HG02678 (cell line): ENCODE data around the gene C1orf141.
"Not testable (repeated sequence)": the region's sequence is repeated elsewhere in the genome, so short reads cannot be mapped to it uniquely, and the experiment has no call there.

ENCODE experiments used
- ATAC-seq: cut with Tn5 transposase; IDR thresholded peaks from one replicate; pipeline ENCODE4 v1.9.1; 2021; ENCODE audit warnings: mild to moderate bottlenecking, moderate library complexity; ENCODE audit not compliant: unreplicated experiment

Gene C1orf141

GRCh38 chr1:67134695-67135094 lies at the start of gene C1orf141:
TSS of gene C1orf141 (minus strand) at chr1:67134970. CDS start at chr1:67127240, 7,730 bp downstream.
- no peak for ATAC-seq

GRCh38 chr1:67175530-67176087 lies 40.8 kb upstream of the C1orf141 start:
- ATAC-seq = no peak

DNA sequence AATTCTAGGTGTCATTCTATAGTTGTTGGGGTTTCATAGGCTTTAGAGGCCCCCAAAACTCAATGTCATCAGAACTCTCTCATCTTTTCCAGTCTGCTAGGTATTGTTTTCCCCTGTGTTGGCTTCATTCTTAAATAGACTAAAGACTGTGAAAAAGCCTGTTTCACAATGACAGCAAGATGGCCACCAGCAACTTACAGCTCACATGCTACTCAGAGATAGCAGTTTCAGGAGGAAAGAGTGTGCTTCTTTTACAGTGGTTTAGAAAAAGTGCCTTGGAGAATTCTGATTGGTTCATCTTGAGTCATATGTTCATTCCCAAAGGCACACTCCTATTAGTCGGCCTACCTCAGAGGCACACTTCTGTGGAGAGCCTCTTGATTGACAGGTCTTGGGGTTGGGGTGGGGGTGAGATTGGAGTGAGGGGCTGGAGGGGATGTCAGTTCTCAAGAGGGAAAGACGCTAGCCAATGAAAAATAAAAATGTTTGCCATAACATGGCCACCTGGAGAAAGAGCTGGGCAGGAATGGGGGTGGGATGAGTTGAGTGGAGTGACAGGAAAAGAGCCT lies 40.0 kb upstream of the C1orf141 start:
- ATAC-seq = no peak

GRCh38 chr1:67173988-67174387 lies 39.2 kb upstream of the C1orf141 start:
- ATAC-seq = no peak

GRCh38 chr1:67171978-67172377 lies 37.2 kb upstream of the C1orf141 start:
- no peak for ATAC-seq

- no peak for ATAC-seq
These were observed 36.8 kb upstream of the C1orf141 start for GRCh38 chr1:67171574-67171955.

- ATAC-seq = no peak
These were observed 36.2 kb upstream of the C1orf141 start for GRCh38 chr1:67170751-67171573.

DNA sequence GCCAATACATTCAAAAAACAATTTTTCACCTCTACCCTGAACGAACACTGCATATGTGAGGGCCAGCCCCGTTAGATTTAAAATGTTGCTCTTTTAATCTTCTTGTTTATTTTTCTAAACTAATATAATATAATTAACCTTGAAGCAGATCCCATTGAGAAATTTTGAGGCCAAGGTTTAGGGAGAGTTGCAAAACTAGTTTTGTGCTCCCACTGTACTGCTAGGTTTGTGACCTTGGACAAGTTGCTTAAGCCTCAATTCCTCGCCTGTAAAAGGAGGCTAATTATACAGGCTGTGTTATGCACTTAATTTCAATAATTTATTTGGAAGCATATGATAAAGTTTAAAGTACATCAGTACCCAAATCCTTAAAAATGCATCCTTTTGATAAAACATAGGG lies 35.2 kb upstream of the C1orf141 start:
- no peak for ATAC-seq

GRCh38 chr1:67169496-67169895 lies 34.7 kb upstream of the C1orf141 start:
- peak; percentile 48 for ATAC-seq

DNA sequence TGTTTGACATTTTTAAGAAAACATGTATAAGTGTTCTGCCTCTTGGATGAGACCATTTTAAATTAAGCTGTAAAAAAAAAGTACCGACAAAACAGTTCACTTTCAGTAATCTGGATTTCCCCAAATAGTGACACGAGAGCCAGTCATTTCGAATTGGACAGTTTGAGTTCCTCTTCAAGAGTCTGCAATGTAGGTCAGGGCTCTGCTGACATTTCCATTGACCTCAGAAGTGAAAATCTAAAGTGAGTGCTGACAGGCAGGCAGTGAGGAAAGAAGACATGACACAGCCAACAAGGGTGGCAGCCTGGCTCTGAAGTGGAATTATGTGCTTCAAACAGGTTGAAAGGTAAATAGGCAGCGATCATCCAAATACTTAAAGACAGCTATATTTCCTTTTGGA lies 31.4 kb upstream of the C1orf141 start, which contains the start of gene IL23R:
Gene IL23R, plus strand, starts transcription at position 259 of the 400 bp plus-strand sequence. CDS start 1,667 bp downstream, outside the sequence.
- ATAC-seq = peak; percentile 76

DNA sequence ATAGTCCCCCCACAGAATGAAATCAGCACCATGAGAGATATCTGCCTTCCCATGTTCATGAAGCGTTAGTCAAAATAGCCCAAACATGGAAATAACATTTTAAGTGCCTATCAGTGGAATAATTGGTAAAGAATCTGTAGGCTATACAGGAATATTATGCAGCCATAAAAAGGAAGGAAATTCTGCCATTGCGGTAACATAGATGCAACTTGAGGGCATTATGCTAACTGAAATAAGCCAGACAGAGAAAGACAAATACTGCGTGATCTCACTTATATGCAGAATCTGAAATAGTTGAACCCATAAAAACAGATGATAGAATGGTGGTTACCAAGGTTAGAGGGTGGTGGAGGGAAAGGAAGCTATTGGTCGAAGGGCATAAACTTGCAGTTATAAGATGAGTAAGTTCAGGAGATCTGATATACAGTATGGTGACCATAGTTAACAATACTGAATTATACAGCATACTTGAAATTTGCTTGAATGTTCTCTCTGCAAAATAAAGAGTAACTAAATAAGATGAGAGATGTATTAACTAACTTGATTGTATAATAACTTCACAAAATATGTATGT lies 30.8 kb upstream of the C1orf141 start:
- no peak for ATAC-seq

DNA sequence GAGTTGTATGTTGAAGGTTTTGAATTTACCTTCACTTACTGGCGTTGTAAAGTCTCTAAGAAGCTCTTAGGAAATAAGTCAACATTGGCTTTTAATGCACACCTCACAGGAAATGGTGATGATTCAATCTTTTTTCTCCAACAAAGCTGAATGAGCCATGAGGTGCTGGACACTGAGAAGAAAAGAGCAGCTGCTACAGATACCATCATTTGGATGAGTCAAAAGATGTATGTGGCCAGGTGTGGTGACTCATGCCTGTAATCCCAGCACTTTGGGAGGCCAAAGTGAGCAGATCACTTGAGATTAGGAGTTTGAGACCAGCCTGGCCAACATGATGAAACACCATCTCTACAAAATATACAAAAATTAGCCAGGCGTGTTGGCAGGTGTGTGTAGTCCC lies 28.2 kb upstream of the C1orf141 start:
- ATAC-seq = peak; percentile 61

DNA sequence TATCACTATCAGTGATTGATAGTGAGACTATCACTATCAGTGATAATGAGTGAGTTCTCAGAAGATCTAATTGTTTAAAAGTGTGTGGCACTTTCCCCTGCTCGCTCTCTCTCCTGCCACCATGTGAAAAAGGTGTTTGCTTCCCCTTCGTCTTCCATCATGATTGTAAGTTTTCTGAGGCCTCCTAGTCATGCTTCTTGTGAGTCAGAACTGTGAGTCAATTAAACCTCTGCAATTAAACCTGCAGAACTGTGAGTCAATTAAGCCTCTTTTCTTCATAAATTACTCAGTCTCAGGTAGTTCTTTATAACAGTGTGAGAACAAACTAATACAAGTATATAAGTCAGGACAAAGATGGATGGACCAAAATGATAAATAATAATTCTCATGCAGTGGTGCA lies 24.5 kb upstream of the C1orf141 start:
- no peak for ATAC-seq

DNA sequence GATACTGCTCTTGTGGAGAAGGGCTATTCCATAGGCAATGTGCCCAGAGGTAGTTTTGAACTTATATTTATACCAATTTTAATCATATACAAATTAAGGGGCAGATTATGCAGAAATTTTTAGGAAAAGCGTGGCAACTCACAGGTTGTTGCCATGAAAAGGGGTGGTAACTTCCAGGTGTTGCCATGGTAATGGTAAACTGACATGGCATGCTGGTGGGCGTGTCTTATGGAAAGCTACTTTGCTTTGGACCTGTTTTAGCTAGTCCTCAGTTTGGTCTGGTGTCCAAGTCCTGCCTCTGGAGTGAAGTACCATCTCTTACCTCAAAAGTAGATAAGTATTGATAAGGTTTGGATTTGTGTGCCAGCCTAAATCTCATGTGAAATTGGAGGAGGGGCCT lies 23.6 kb upstream of the C1orf141 start:
- ATAC-seq = no peak

DNA sequence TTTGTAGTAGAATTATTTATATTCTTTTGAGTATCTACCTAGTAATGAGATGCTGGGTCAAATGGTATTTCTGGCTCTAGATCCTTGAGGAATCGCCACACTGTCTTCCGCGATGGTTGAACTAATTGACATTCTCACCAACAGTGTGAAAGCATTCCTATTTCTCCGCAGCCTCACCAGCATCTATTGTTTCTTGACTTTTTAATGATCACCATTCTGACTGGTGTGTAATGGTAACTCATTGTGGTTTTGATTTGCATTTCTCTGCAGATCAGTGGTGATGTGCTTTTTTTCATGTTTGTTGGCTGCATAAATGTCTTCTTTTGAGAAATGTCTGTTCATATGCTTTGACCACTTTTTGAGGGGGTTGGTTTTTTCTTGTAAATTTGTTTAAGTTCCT lies 16.2 kb upstream of the C1orf141 start:
- ATAC-seq = no peak

DNA sequence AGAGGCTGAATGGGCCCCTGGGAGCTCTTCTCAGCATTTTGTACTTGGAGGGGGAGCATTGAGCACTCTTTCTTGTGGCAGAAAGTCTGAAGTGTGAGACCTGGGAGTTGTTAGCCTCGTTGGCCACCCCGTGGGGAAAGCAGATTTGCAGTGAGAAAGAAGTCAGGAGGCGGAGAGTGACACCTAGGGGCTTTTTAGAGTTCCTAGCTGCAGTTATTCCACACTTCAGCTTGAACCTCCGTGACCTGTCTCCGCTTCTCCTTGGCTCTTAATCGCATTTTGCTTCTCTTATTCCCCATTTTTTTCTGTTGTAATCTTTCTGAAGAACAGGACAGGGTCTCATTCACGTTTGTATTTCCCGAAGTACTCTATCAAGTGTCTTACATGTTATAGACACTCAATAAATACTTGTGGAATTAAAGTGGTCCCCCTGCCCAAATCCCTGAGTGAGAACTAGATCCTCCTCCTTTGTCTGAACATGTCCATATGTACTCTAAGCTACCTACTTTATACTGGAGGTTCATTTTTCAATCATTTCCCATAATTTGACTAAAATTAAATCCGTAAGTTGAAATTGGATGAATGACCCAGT lies 14.5 kb upstream of the C1orf141 start:
- ATAC-seq = peak; percentile 95

DNA sequence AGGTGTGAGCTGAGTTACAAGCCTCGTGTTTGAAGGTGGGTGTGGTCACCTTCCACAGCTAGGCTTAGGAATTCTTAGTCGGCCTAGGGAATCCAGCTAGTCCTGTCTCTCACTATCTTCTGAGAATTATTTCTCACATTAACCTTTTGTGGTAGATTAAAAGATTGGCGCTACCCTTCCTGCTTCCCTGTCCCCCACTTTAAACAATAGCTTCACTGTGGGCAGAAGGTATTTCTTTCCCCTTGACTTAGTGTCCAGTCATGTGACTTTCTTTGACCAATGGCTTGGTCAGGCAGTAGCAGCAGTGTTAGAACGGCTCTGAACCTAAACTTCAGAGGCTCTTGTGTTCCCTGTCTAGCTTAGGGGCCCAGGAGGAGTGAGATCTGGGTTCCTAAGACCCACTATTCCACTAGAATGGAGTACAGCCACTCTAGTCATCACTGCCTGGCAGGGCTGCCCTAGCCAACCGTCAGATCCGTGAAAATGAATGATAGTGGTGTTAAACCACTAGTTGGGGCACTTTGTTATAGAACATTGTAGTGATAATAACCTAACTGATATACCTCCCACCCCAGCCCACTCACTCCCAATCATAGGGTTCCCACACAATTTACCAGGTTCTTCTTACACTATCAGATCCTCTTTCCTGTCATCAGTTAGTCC lies 13.9 kb upstream of the C1orf141 start:
- ATAC-seq = peak; percentile 25

GRCh38 chr1:67147973-67148372 lies 13.2 kb upstream of the C1orf141 start:
- not testable (repeated sequence) for ATAC-seq

- no peak for ATAC-seq
These were observed 11.8 kb upstream of the C1orf141 start for GRCh38 chr1:67146539-67146938.

GRCh38 chr1:67146101-67146500 lies 11.3 kb upstream of the C1orf141 start:
- ATAC-seq = no peak

DNA sequence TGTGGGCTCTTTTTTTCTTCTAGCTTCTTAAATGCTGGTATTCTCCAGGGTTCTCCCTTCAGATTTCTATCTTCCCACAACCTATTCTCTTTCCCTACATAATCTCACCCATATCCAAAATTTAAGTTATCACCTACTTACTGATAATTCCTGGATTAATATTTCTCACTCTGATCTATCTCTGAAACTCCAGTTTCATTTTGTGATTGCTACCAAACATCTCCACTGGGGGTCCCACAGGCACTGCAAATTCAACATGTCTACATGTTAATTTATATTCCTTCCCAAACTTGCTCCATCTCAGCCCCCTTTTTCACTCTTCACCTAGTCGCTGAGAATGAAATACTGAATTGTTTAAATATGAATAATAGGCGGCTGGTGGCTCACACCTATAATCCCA lies 9.9 kb upstream of the C1orf141 start:
- no peak for ATAC-seq
